GM06990 (cell line): ENCODE results near the gene ZNF768.

Experiments
- DNase-seq: peaks from one replicate; pipeline ENCODE4 v3.0.0-alpha.2; 2011; ENCODE audit not compliant: insufficient read length; ENCODE audit errors: extremely low read depth
- H3K27me3 ChIP-seq: replicated peaks from 2 replicates; pipeline ENCODE4 v1.6.0; 2011; ENCODE audit warnings: low read length; ENCODE audit not compliant: control insufficient read depth, insufficient read depth
- H3K36me3 ChIP-seq: 2 replicates; pipeline ENCODE4 v1.5.1; 2011; ENCODE audit warnings: low read length; ENCODE audit not compliant: control insufficient read depth, insufficient read depth
- H3K4me3 ChIP-seq: replicated peaks from 2 replicates; pipeline ENCODE4 v1.5.1; 2011; ENCODE audit warnings: low read depth, mild to moderate bottlenecking, control low read depth, low read length
- CTCF ChIP-seq: IDR thresholded peaks from 2 replicates; pipeline ENCODE4 v1.5.1; 2011; ENCODE audit warnings: low read length, control low read depth, mild to moderate bottlenecking, inconsistent platforms; ENCODE audit not compliant: insufficient read depth, poor library complexity, severe bottlenecking

The ZNF768 gene

DNA sequence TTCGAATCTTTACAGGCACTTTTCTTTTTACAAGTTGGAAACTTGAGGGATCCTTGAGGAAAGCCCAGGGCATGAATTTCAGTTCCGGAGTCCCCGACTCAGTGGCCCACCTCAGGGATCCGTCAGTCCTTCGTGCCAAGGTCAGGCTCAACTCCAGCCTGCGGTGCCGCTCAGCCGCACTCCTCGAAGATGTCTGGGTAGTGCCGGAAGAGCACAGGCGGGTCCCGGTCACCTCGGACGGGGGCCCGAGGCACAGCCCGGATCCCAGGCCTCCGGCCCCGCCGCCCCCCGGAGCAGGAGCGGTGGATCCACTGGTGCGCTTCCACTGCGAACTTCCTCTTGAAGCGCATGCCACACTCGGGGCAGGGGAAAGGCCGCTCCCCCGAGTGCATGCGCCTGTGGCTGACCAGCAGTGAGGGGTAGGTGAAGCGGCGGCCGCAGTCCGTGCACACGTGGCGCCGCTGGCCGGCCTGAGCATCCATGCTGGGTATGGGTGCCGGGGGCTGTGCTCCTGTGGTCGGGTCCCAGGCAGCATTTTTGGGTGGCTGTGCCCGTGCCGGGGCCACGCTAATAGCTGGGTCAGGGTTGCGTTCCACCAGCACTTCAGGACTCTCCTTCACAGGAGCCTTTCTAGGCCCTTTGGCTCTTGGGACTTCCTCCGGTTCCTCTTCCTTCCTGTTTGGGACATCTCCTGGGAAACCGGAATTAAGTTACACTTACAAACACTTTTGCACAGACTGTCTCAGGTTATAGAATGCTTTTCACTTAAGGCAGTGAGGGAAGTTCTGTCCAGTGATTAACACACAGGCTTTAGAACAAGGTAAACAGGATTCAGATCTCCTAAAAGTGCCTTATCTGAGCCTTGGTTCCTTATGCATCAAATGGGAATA is 43.6 kb upstream of the ZNF768 start:
- Histone ChIP-seq H3K27me3 (no peaks in the 10 kb centered on the region), H3K36me3 (no peaks in the 10 kb centered on the region; the same call in 1 of the 2 replicates), H3K4me3 (no peak overlapping the region)
- no peak for DNase-seq
- no peak for TF ChIP-seq CTCF

- Histone ChIP-seq H3K27me3 (no peaks in the 10 kb centered on the region), H3K4me3 (no peak overlapping the region), H3K36me3 (no peaks in the 10 kb centered on the region; the same call in 1 of the 2 replicates)
- no peak for TF ChIP-seq CTCF
- no peak for DNase-seq
Observed at GRCh38 chr16:30569281-30569680, 42.9 kb upstream of the ZNF768 start.

GRCh38 chr16:30567991-30568638 is 41.7 kb upstream of the ZNF768 start:
- Histone ChIP-seq H3K4me3 (no peak overlapping the region), H3K27me3 (no peaks in the 10 kb centered on the region), H3K36me3 (no peaks in the 10 kb centered on the region; the same call in 1 of the 2 replicates)
- no peak for DNase-seq
- no peak for TF ChIP-seq CTCF

DNA sequence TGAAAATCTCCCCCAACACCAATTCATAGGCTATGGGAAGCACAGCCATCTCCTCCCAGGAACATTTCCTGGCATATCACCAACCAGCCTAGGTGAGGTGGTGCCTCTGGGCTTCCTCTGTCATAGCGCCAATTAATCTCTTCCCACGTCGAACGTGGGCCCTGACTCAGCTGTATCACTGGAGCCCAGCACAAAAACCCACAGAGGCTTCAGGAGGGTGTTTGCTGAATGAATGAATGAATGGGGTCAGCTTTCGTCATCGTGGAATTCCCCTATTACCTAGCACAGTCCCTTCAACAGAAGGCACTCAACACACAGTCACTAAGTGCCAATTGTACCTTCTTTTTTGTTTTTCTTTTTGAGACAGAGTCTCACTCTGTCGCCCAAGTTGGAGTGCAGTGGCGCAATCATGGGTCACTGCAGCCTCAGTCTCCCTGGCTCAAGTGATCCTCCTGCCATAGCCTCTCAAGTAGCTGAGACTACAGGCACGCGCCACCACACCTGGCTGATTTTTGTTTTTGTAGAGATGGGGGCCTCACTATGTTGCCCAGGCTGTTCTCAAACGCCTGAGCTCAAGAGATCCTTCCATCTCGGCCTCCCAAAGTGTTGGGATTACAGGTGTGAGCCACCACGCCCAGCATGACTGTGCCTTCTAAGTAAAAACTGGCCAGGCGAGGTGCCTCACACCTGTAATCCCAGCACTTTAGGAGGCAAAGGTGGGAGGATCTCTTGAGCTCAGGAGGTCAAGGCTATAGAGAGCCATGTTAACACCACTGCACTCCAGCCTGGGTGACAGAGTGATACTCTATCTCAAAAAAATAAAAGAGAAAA is 41.0 kb upstream of the ZNF768 start:
- Histone ChIP-seq H3K4me3 (no peak overlapping the region), H3K36me3 (no peaks in the 10 kb centered on the region; the same call in 1 of the 2 replicates), H3K27me3 (no peaks in the 10 kb centered on the region)
- DNase-seq: no peak
- TF ChIP-seq CTCF: no peak

GRCh38 chr16:30566531-30566930 is 40.2 kb upstream of the ZNF768 start:
- DNase-seq: no peak
- no peak for TF ChIP-seq CTCF
- Histone ChIP-seq H3K4me3 (no peak overlapping the region), H3K36me3 (no peaks in the 10 kb centered on the region; the same call in 1 of the 2 replicates), H3K27me3 (no peaks in the 10 kb centered on the region)
